GM18526 (cell line): ENCODE measurements around the gene AGAP1.

Experiments
- POLR2A ChIP-seq: IDR thresholded peaks from 3 replicates; pipeline ENCODE4 v1.6.1; 2011; ENCODE audit not compliant: insufficient read length; ENCODE audit errors: extremely low read depth

Gene AGAP1

GRCh38 chr2:236001166-236001828, 507.5 kb downstream of the AGAP1 start:
- no peak for TF ChIP-seq POLR2A

- no peak for TF ChIP-seq POLR2A
Observed at GRCh38 chr2:236001854-236002253, 508.0 kb downstream of the AGAP1 start.

GRCh38 chr2:236008006-236008405, 514.2 kb downstream of the AGAP1 start:
- TF ChIP-seq POLR2A, result no peak

- TF ChIP-seq POLR2A, result no peak
Observed at GRCh38 chr2:236008857-236009256, 515.0 kb downstream of the AGAP1 start.

GRCh38 chr2:236010920-236011685, 517.3 kb downstream of the AGAP1 start:
- no peak for TF ChIP-seq POLR2A

- no peak for TF ChIP-seq POLR2A
Observed at GRCh38 chr2:236012155-236012554, 518.3 kb downstream of the AGAP1 start.

GRCh38 chr2:236014408-236015131, 520.7 kb downstream of the AGAP1 start:
- TF ChIP-seq POLR2A, result no peak

- no peak for TF ChIP-seq POLR2A
Observed at GRCh38 chr2:236015171-236015570, 521.3 kb downstream of the AGAP1 start.

- TF ChIP-seq POLR2A, result no peak
Observed at GRCh38 chr2:236016496-236016895, 522.7 kb downstream of the AGAP1 start.

GRCh38 chr2:236017446-236017845, 523.6 kb downstream of the AGAP1 start:
- TF ChIP-seq POLR2A, result no peak

- no peak for TF ChIP-seq POLR2A
Observed at GRCh38 chr2:236019434-236019833, 525.6 kb downstream of the AGAP1 start.

GRCh38 chr2:236021499-236022057, 527.7 kb downstream of the AGAP1 start:
- no peak for TF ChIP-seq POLR2A

GRCh38 chr2:236022128-236022527, 528.3 kb downstream of the AGAP1 start:
- TF ChIP-seq POLR2A, result no peak

- no peak for TF ChIP-seq POLR2A
Observed at GRCh38 chr2:236025892-236026291, 532.0 kb downstream of the AGAP1 start.

- no peak for TF ChIP-seq POLR2A
Observed at GRCh38 chr2:236026841-236027240, 533.0 kb downstream of the AGAP1 start.

- no peak for TF ChIP-seq POLR2A
Observed at GRCh38 chr2:236028066-236028465, 534.2 kb downstream of the AGAP1 start.
